IMR-90 (cell line): ENCODE data around the gene P2RY14. TPM values are rescaled to one million over a fixed set of nuclear protein-coding genes. Genes with fewer than 3 reads are reported as not detected.

Source experiments
- ATAC-seq: fragments of 200-7000 bp; cut with Tn5 transposase; 2 replicates; pipeline ENCODE4 v1.9.1; 2020; ENCODE audit warnings: low read depth, mild to moderate bottlenecking, moderate library complexity
- BruUV-seq: library from RNA; stranded (reverse); fragments of 400-500 nt; replicated peaks from 2 replicates; lab custom pipeline; 2021; lab: Mats Ljungman, UMichigan
- CTCF ChIA-PET: fragments of 300-600 bp; formaldehyde crosslinking; extraction: SDS; loops from one replicate; lab custom pipeline; 2021; ENCODE audit warnings: antibody characterized with exemption; lab: Yijun Ruan, JAX
- POLR2A ChIA-PET: fragments of 300-600 bp; sonication (Branson Sonifier 250); formaldehyde crosslinking; loops from one replicate; lab custom pipeline; 2022; ENCODE audit warnings: antibody characterized with exemption; ENCODE audit not compliant: unreplicated experiment; lab: Charles Lee
- DNase-seq: peaks from one replicate; pipeline ENCODE4 v3.0.0; 2013
- H2AFZ ChIP-seq: replicated peaks from 2 replicates; pipeline ENCODE3; 2013; ENCODE audit warnings: low read length, mild to moderate bottlenecking; ENCODE audit not compliant: poor library complexity
- H2AK5ac ChIP-seq: 2 replicates; pipeline ENCODE4 v1.6.1; 2013; ENCODE audit warnings: low read depth, low read length, inconsistent platforms
- H2AK9ac ChIP-seq: replicated peaks from 2 replicates; pipeline ENCODE3; 2013; ENCODE audit warnings: mild to moderate bottlenecking, low read depth, low read length, moderate library complexity; ENCODE audit not compliant: poor library complexity
- H2BK120ac ChIP-seq: 2 replicates; pipeline ENCODE4 v1.6.1; 2013; ENCODE audit warnings: low read depth, low read length, inconsistent platforms
- H2BK15ac ChIP-seq: 3 replicates; pipeline ENCODE4 v1.6.1; 2013; ENCODE audit warnings: low read depth, low read length, inconsistent platforms
- H2BK20ac ChIP-seq: 2 replicates; pipeline ENCODE4 v1.6.1; 2013; ENCODE audit warnings: low read depth, mild to moderate bottlenecking, inconsistent platforms, low read length, moderate library complexity
- H2BK5ac ChIP-seq: 2 replicates; pipeline ENCODE4 v1.6.1; 2013; ENCODE audit warnings: mild to moderate bottlenecking, low read depth, low read length, inconsistent platforms; ENCODE audit not compliant: poor library complexity, severe bottlenecking
- H3K14ac ChIP-seq: replicated peaks from 2 replicates; pipeline ENCODE4 v1.6.1; 2013; ENCODE audit warnings: low read depth, low read length, inconsistent platforms
- H3K18ac ChIP-seq: 2 replicates; pipeline ENCODE4 v1.6.1; 2013; ENCODE audit warnings: low read depth, low read length, control low read depth
- H3K23ac ChIP-seq: 2 replicates; pipeline ENCODE4 v1.6.1; 2013; ENCODE audit warnings: low read depth, low read length, inconsistent platforms
- H3K27ac ChIP-seq: 2 replicates; pipeline ENCODE4 v1.5.1; 2013; ENCODE audit warnings: mild to moderate bottlenecking, control low read depth, low read length; ENCODE audit not compliant: insufficient read depth
- H3K27me3 ChIP-seq: 2 replicates; pipeline ENCODE4 v1.6.1; 2013; ENCODE audit warnings: low read length; ENCODE audit not compliant: control insufficient read depth, insufficient read depth
- H3K36me3 ChIP-seq: 2 replicates; pipeline ENCODE4 v1.6.1; 2013; ENCODE audit warnings: low read length, mixed read lengths; ENCODE audit not compliant: control insufficient read depth, insufficient read depth
- H3K4ac ChIP-seq: 2 replicates; pipeline ENCODE4 v1.6.1; 2013; ENCODE audit warnings: low read depth, low read length, inconsistent platforms
- H3K4me1 ChIP-seq: 2 replicates; pipeline ENCODE4 v1.6.1; 2013; ENCODE audit warnings: low read length, mixed read lengths; ENCODE audit not compliant: control insufficient read depth, insufficient read depth
- H3K4me2 ChIP-seq: 2 replicates; pipeline ENCODE4 v1.6.1; 2013; ENCODE audit warnings: low read depth, mild to moderate bottlenecking, control low read depth, low read length, moderate library complexity
- H3K4me3 ChIP-seq: 2 replicates; pipeline ENCODE4 v1.5.1; 2013; ENCODE audit warnings: low read depth, mild to moderate bottlenecking, control low read depth, low read length, moderate library complexity; ENCODE audit not compliant: insufficient read depth
- H3K56ac ChIP-seq: 2 replicates; pipeline ENCODE4 v1.6.1; 2013; ENCODE audit warnings: low read length, inconsistent platforms; ENCODE audit not compliant: insufficient read depth; ENCODE audit errors: extremely low read depth
- H3K79me1 ChIP-seq, 2 experiments: 2 replicates each; pipeline ENCODE4 v1.6.1; 2013; ENCODE audit warnings: low read length in 2 of 2, inconsistent platforms in 1 of 2, low read depth in 1 of 2
- H3K9ac ChIP-seq: 2 replicates; pipeline ENCODE4 v1.6.1; 2013; ENCODE audit warnings: low read depth, low read length, control low read depth
- H3K9me1 ChIP-seq: 2 replicates; pipeline ENCODE4 v1.6.1; 2013; ENCODE audit warnings: low read length, inconsistent platforms; ENCODE audit not compliant: insufficient read depth
- H3K9me3 ChIP-seq: 2 replicates; pipeline ENCODE4 v1.6.1; 2013; ENCODE audit warnings: low read length; ENCODE audit not compliant: control insufficient read depth, insufficient read depth
- H4K20me1 ChIP-seq: 2 replicates; pipeline ENCODE4 v1.6.1; 2013; ENCODE audit warnings: low read length, inconsistent platforms; ENCODE audit not compliant: insufficient read depth
- H4K5ac ChIP-seq: 2 replicates; pipeline ENCODE4 v1.6.1; 2013; ENCODE audit warnings: mild to moderate bottlenecking, low read depth, low read length, control low read depth
- H4K8ac ChIP-seq, 2 experiments: 2 replicates each; pipeline ENCODE4 v1.6.1; 2013; ENCODE audit warnings: low read depth in 2 of 2, low read length in 2 of 2, control low read depth in 1 of 2, inconsistent platforms in 1 of 2
- H4K91ac ChIP-seq: 2 replicates; pipeline ENCODE4 v1.6.1; 2013; ENCODE audit warnings: low read depth, low read length, inconsistent platforms; ENCODE audit not compliant: insufficient read depth
- BHLHE40 ChIP-seq: fragments of 150-350 bp; IDR thresholded peaks from 2 replicates; pipeline ENCODE4 v1.6.1; 2016; ENCODE audit warnings: mild to moderate bottlenecking, low read depth, low read length
- CEBPB ChIP-seq: IDR thresholded peaks from 2 replicates; pipeline ENCODE4 v1.6.1; 2012; ENCODE audit warnings: low read depth, low read length, improper control_type of control experiment
- CHD1 ChIP-seq: IDR thresholded peaks from 2 replicates; pipeline ENCODE4 v1.6.1; 2012; ENCODE audit warnings: low read depth, low read length, improper control_type of control experiment
- MAFK ChIP-seq: IDR thresholded peaks from 2 replicates; pipeline ENCODE4 v1.6.1; 2012; ENCODE audit warnings: low read depth, low read length, improper control_type of control experiment
- MAZ ChIP-seq: IDR thresholded peaks from 2 replicates; pipeline ENCODE4 v1.6.1; 2012; ENCODE audit warnings: low read depth, mild to moderate bottlenecking, low read length, improper control_type of control experiment, moderate library complexity, borderline replicate concordance
- POLR2A ChIP-seq: IDR thresholded peaks from 2 replicates; pipeline ENCODE4 v1.6.1; 2012; ENCODE audit warnings: mild to moderate bottlenecking, low read depth, low read length
- RAD21 ChIP-seq: IDR thresholded peaks from 2 replicates; pipeline ENCODE4 v1.6.1; 2012; ENCODE audit warnings: low read length, improper control_type of control experiment
- RFX5 ChIP-seq: IDR thresholded peaks from 2 replicates; pipeline ENCODE4 v1.8.0; 2012; ENCODE audit warnings: low read depth, mild to moderate bottlenecking, low read length, moderate library complexity
- SMC3 ChIP-seq: fragments of 150-350 bp; IDR thresholded peaks from 2 replicates; pipeline ENCODE4 v1.6.1; 2016; ENCODE audit warnings: low read depth, mild to moderate bottlenecking, antibody characterized with exemption, low read length, moderate library complexity
- USF2 ChIP-seq: fragments of 150-350 bp; IDR thresholded peaks from 2 replicates; pipeline ENCODE4 v1.6.1; 2017; ENCODE audit warnings: mild to moderate bottlenecking, antibody characterized with exemption, low read length, low read depth
- WGBS, 2 experiments: methylation state at CpG; one replicate each; pipeline versions ENCODE4 v1.1.5 to v1.1.7; 2013; ENCODE audit warnings: missing lambda C conversion rate in 2 of 2; ENCODE audit not compliant: insufficient read length in 1 of 2; ENCODE audit errors: extremely low coverage in 2 of 2; 5-methylcytosine and 5-hydroxymethylcytosine counted together
- dilution Hi-C: fragments of 300-500 bp; cut with HindIII; formaldehyde crosslinking; loops from one replicate; pipeline ENCODE4 v1.14.3; 2018; ENCODE audit warnings: low sequenced_read_pairs; ENCODE audit not compliant: unreplicated experiment
- in situ Hi-C: fragments of 300-500 bp; cut with MboI; formaldehyde crosslinking; loops from 3 replicates; pipeline ENCODE4 v1.14.3; 2019; ENCODE audit warnings: low sequenced_read_pairs, inconsistent platforms, mixed read lengths
- intact Hi-C: fragments of 100-400 bp; cut with micrococcal nuclease; formaldehyde crosslinking; loops from 2 replicates; pipeline ENCODE4 v1.10.0; 2022
- polyA plus RNA-seq, 3 experiments: library from polyadenylated mRNA; depleted of rRNA; stranded (reverse); fragments of >200 nt; gene quantifications; 2 replicates each; pipeline ENCODE4 v1.2.3, GENCODE V29; 2012; ENCODE audit warnings: low replicate concordance in 1 of 3
- total RNA-seq: library from RNA; depleted of rRNA; stranded (reverse); fragments of >200 nt; gene quantifications from 2 replicates; pipeline ENCODE4 v1.2.3, GENCODE V29; 2012

P2RY14 gene
- total and polyA plus RNA-seq, 2 of the 4 experiments (the other 2 are of a cell fraction), result not detected

GRCh38 chr3:151236316-151236715 is 42.0 kb downstream of the P2RY14 start:
- Histone ChIP-seq H3K9me1 (no peaks in the 10 kb centered on the region), H2BK15ac (no peak overlapping the region)
- intact Hi-C loops, result no loop called here

More at GRCh38 chr3:151236316-151236715, 42.0 kb downstream of the P2RY14 start:
- H4K8ac ChIP-seq, result no peak overlapping the region
- H4K20me1 ChIP-seq, result no peaks in the 10 kb centered on the region
- H2BK5ac ChIP-seq, result no peak overlapping the region
- no peak overlapping the region for H3K27ac ChIP-seq
- no peak overlapping the region for H2BK20ac ChIP-seq
- H2AK9ac ChIP-seq, result no peak overlapping the region
- peak; percentile 32; the same call in 1 of the 2 replicates for ATAC-seq
- CTCF ChIA-PET, result no interaction called here
- no peak overlapping the region for H4K5ac ChIP-seq
- H3K79me1 ChIP-seq, result no peaks in the 10 kb centered on the region
- no peak overlapping the region for H2AK5ac ChIP-seq
- H2AFZ ChIP-seq, result no peak overlapping the region
- no peak overlapping the region for H3K4me2 ChIP-seq
- no CpG with 5 or more reads among the region's 2 CpGs for WGBS, 2 experiments
- H3K9ac ChIP-seq, result no peak overlapping the region
- peaks cover 2% of the 10 kb centered on the region; the same call in 1 of the 2 replicates for H3K4me1 ChIP-seq
- TF ChIP-seq USF2 (no peak), BHLHE40 (no peak), MAZ (no peak), CEBPB (no peak), CHD1 (no peak), RFX5 (no peak), RAD21 (no peak), SMC3 (no peak), POLR2A (no peak), MAFK (no peak)
- H3K4me3 ChIP-seq, result no peak overlapping the region
- H3K23ac ChIP-seq, result no peak overlapping the region
- peak; percentile 24 for DNase-seq
- H3K4ac ChIP-seq, result no peak overlapping the region
- H3K18ac ChIP-seq, result no peak overlapping the region
- H3K9me3 ChIP-seq, result no peaks in the 10 kb centered on the region
- H4K91ac ChIP-seq, result no peak overlapping the region
- no peaks in the 10 kb centered on the region for H3K36me3 ChIP-seq
- dilution Hi-C loops, result no loop called here
- no TSS peak for BruUV-seq
- H3K27me3 ChIP-seq, result no peaks in the 10 kb centered on the region
- no peak overlapping the region for H2BK120ac ChIP-seq
- H3K56ac ChIP-seq, result no peak overlapping the region
- no peak overlapping the region for H3K14ac ChIP-seq
- POLR2A ChIA-PET, result no interaction called here
- in situ Hi-C loops, result no loop called here
